DMS53 treated with DMSO at 0.1 percent for 48 hours (cell line): ENCODE measurements around the gene PROC.

Experiments
- DNase-seq: peaks from one replicate; lab custom pipeline; 2025; ENCODE audit not compliant: unreplicated experiment; lab: John Stamatoyannopoulos, UW

PROC gene

DNA sequence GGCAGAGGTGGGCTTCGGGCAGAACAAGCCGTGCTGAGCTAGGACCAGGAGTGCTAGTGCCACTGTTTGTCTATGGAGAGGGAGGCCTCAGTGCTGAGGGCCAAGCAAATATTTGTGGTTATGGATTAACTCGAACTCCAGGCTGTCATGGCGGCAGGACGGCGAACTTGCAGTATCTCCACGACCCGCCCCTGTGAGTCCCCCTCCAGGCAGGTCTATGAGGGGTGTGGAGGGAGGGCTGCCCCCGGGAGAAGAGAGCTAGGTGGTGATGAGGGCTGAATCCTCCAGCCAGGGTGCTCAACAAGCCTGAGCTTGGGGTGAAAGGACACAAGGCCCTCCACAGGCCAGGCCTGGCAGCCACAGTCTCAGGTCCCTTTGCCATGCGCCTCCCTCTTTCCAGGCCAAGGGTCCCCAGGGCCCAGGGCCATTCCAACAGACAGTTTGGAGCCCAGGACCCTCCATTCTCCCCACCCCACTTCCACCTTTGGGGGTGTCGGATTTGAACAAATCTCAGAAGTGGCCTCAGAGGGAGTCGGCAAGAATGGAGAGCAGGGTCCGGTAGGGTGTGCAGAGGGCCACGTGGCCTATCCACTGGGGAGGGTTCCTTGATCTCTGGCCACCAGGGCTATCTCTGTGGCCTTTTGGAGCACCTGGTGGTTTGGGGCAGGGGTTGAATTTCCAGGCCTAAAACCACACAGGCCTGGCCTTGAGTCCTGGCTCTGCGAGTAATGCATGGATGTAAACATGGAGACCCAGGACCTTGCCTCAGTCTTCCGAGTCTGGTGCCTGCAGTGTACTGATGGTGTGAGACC, at the start of gene PROC:
TSS of gene PROC (plus strand) at position 128 of the 812 bp plus-strand sequence. CDS start 1,516 bp downstream, outside the sequence.
- DNase-seq, result no peak

DNA sequence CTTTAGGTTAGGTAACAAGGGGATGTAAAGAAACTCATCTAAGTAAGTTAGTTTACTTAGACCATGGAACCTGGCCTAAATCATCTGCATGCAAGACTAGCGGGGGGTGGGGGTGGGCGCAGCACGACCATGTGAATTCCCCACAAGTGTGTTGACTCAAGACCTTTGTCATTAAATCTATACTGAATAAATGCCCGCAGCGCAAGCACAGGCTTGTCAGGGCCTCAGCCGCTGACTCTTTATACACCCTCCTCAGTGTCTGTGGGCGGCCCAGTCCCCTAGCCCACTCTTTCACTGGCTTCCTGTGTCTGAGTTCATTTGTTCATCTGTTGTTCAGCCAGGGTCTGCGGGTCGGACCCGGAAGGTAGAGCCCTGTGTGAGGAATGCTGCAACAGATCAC, 48.2 kb upstream of the PROC start:
- no peak for DNase-seq

DNA sequence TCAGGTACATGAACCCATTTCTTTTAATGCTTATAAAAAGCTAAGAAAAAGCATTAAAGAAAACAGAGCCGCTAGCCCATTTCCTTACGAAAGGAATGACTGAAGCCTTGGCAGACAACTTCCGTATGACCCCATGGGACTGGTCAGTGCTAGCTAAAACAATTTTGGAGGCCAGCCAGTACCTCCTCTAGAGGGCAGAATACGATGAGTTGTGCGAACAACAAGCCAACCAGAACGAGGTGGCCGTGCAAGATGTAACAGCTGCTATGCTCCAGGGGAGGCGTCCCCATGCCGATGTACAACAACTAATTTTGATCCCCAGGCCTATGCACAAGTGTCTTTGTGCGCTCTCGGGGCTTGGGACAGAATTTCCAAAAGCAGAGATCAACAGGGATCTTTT, 47.2 kb upstream of the PROC start:
- no peak for DNase-seq

DNA sequence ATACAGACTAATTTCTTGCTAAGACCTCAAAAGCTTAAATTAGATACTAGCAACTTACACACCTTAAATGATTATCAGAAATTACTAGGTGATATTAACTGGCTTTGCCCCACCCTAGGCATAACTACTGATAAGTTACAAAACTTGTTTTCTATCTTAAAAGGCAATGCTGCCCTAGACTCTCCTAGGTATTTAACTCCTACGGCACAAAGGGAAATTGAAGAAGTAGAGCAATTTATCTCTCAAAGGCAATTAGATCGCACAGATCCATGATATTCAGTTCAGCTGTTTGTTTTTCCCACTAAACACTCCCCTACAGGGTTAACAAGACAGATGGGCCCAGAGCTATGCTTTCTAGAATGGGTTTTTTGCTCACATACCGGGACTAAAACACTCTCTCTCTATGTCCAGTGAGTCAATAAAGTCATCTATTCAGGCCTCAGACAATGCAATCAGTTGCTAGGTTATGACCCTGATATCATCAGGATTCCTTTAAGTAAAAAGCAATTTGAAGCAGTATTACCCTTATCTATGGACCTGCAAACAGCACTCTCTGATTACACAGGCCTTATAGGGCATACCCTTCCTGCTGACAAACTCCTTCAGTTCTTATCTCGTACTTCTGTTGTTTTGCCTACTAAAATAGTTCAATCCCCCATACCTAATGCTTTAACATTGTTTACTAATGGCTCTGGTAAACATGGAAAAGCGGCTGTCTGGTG, 44.7 kb upstream of the PROC start:
- DNase-seq, result no peak

DNA sequence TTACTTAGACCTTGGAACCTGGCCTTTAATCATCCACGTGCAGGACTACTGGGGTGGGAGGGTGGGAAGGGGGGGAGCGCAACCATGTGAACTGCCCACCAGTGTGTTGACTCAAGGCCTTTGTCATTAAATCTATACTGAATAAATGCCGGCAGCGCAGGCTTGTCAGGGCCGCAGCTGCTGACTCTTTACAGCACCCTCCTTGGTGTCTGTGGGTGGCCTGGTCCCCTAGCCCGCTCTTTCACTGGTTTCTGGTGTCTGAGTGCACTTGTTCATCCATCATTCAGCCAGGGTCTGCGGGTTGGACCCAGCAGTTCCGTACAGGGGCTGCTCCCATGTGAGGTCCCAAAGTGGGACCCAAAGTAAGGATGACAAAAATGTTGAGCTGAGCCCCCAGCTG, 42.0 kb upstream of the PROC start:
- no peak for DNase-seq

DNA sequence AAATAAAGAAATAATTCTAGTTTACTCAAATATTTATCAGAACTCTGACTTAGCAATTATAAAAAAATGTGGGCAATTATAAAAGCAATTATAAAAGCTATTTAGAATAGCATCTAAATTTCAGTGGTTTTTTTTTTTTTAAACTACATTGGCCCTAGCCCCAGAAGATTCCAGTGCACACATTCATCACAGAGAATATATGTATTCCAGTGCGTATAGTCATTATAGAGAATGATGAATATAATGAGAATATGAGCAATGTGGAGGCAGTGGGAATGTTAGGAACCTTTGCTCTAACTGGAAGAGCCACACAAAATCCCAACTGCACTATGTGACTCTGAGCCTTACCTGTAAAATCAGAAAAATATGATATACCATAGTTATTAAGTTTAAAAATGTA, 41.0 kb upstream of the PROC start:
- DNase-seq, result no peak

DNA sequence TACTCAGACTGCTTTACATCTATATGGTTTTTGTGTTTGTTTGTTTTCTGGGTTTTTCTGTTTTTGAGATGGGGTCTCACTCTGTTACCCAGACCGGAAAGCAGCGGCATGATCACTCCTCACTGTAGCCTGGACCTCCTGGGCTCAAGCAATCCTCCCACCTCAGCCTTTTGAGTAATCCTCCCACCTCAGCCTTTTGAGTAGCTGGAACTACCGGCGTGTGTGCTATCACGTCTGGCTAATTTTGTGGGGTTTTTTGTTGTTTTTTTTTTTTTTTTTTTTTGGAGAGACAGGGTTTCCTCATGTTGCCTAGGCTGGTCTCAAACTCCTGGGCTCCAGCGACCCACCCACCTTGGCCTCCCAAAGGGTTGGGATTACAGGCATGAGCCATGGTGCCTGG, 39.5 kb upstream of the PROC start:
- DNase-seq, result no peak

DNA sequence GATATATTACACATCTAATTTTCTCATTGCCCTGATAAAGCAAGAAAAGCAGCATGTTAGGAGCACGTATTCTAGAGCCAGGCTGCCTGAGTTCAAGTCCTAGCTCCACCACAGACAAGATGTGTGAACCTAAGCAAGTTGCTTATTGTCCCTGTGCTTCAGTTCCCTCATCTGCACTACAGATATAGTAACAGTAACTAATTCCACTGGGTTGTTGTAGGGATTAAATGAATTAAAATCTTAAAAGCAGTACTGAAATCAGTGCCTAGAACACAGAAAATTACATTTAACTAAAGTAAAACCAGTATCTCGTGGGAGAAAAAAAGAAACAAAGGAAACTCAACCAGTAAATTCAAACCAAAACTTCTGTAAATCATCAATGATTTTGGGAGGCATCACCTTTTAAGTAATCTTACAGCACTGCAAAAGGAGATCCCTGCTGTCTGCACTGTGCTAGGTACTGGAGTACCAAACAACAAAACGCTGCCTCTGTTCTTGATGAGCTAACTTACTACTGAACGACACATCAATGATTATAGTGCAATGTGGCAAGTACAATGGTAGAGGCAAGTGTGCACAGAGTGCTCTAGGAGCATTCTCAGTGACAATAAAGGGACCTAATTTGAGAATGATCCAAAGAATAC, 38.4 kb upstream of the PROC start:
- no peak for DNase-seq

DNA sequence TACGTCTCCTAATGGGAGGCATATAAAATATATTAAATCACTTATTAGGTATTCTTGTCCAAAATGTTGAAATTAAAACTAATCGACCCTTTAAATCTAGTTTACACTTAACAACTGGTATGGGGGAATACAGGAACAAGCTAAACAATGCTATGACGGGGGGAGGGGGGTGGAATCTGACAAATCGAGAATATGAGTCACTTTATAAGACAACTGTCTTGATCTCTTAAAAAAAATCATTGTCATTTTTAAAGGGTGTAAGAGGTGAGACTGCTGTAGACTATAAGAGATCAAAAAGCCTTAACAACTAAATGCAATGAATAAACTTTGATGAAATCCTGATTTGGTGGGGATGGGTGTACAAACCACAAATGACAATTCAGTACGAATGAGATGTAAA, 36.5 kb upstream of the PROC start:
- DNase-seq, result no peak

DNA sequence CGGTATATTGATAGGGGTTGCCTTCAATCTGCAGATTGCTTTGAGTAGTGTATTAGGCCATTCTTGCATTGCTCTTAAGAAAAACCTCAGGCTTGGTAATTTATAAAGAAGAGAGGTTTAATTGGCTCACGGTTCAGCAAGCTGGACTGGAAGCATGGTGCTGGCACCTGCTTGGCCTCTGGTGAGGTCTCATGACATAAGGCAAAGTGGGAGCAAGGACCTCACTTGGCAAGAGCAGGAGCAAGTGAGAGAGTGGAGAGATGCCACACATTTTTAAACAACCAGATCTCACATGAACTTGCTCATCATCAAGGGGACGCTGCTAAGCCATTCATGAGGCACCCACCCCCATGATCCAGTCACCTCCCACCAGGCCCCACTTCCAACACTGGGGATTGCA, 35.4 kb upstream of the PROC start:
- DNase-seq, result no peak

DNA sequence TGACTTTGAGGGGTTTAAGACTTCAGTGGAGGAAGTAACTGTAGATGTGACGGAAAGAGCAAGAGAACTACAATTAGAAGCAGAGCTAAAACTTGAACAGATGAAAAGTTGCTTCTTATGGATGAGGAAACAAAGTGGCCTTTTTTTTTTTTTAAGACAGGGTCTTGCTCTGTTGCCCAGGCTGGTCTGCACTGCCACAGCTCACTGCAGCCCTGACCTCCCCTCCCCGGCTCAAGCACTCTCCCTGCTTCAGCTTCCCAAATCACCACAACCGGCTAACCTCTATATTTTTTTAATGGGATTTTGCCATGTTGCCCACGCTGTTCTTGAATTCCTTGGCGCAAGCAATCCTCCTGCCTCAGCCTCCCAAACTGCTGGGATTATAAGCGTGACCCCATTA, 33.7 kb upstream of the PROC start:
- no peak for DNase-seq

DNA sequence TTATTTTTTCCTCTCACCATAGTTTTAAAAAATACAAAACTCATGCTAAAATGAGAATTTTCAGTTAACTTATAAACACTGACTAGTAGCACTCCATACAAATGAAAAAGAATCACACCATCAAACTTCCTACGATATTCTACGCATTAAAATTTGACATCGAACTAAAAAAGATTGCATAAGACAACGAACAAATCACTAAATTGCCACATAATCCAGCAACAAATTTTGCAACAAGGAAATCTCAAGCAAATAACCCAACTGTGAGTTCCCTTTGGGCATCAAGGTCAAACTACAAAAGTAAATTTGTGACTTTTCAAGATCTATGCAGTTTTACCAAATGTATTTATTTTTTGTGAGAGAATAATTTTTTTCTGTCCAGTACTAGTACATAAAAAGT, 32.0 kb upstream of the PROC start:
- DNase-seq, result no peak

DNA sequence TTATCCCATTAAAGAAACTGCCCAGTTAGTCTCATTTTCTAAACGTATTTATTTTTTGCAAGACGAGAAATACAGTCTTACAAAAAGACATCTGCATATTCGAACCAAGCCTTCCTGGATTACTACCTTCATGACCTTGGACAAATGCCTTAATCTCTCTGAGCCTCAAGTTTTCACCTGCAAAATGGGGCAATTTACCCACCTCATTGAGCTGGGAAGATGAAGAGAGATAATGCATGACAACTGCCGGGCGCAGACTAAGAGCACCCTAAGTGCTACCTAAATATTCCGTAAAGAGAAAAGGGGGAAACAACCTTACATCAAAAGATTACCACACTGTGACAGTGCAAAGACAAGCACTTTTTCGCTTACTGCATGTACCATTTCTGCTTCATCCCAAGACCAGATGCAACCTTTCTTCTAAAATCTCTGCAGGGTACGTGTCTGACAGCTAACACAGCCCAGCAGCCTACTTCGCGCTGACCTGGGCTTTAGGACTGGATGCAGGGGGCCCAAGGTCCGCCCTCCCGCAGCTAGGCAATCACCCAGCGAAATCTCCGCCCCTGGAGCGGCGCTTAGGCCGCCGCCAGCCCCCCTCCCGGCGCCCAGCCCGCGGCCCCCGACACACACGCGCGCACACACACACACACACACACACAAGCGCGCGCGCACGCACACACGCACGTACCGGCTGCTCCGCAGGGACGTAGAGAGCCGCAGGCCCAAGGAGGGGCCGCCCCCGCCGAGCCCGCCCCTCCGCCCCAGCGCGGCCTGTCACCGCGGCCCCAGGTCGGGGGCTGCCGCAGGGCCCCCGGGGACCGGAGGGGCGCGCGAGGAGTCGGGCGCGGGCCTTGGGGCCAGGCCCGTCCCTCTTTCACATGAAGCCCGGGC, 31.2 kb upstream of the PROC start:
- peak; percentile 73 for DNase-seq

DNA sequence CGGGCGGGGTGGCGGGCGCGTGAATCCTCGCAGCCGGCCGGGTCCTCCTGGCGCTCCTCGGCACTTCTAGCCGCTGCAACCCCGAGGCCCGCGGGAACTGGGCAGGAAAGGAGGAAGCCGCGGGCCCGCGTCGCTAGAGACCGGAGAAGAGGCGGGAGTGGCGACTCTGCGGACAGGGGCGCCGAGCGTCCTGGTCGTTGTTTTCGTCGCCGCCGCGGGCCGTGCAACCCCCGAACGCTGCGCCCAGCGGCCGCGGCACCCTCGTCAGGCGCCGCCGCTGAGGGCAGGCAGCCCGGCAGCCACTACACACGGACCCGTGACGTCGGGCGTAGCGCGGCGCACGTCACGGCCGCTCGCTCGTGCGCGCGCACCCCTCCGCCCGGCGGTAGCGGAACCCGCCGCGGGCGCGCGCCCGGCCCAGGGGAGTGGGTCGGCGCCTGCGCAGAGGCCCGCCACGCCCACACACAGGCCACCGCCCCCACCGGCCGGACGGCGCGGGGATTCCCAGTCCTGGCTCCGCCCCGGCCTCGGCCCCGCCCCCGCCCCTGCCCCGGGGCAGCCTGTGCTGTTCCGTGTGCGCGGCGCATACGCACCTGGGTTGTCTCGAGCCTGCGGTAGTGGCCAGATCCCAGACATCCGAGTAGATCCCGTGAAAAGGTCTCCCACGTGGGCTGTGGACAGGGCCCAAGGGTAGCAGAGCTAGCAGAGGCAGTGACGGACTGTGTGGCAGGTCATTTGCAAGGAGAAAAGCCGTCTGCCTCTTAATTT, 30.4 kb upstream of the PROC start, which contains the start of gene MAP3K2:
TSS of gene MAP3K2 (minus strand) at position 321 of the 768 bp plus-strand sequence. CDS start 44,846 bp downstream, outside the sequence.
- peak; percentile 84 for DNase-seq

DNA sequence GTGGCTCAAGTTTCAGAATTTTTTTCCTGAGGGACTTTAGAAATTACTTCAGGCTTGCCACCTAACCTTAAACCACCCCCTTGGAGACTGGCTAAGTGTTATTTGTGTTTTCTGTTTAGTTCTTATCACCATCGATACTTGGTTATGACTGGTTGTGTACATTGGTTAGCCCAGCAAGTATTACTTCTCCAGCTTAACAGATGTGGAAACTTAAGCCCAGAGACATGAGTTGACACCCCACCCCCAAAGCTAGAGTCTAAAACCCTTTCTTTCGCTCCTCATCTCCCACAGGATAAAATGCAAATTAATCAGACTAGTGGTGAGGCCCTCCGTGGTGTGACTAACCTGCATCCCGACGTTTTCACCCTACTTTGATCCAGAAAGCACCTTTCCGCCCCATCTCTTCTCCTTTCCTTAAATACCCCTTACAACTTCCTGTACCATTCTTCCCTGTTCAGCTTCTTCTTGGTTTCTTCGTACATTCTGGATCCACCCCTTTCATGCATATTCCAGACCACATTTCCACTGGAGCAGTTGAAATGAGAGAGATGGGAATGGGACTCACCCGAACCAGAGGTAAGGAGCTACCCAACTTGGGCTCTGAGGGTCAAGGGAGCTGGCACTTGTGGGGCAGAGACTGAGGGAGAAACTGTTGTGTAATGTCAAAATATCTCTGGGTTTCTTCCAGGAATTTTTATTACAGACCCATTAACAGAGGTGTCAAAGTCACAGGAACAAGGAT, 29.6 kb upstream of the PROC start:
- no peak for DNase-seq

DNA sequence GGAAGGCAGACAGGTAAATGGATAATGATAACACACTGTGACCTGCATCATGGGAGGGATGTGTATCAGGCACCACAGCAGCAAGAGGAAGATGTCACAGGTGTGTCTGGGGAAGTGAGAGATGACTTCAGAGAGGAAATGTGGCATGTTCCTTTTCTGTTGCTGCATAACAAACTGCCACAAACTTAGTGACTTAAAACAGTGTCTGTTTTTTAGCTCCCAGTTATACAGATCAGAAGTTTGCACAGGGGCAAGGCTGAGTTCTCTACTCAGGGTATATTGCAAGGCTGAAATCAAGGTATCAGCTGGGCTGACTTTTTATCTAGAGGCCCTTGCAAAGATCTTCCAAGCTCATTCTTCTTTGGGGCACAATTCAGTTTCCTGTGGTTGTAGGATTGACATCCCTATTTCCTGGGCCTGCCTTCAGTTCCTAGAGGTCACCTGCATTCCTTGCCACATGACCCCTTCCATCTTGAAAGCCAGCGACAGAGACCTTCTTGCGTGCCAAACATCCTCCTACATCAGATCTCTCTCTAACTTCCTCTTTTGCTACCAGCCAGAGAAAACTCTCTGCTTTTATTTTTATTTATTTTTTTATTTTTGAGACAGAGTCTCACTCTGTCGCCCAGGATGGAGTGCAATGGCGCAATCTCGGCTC, 28.3 kb upstream of the PROC start:
- no peak for DNase-seq

DNA sequence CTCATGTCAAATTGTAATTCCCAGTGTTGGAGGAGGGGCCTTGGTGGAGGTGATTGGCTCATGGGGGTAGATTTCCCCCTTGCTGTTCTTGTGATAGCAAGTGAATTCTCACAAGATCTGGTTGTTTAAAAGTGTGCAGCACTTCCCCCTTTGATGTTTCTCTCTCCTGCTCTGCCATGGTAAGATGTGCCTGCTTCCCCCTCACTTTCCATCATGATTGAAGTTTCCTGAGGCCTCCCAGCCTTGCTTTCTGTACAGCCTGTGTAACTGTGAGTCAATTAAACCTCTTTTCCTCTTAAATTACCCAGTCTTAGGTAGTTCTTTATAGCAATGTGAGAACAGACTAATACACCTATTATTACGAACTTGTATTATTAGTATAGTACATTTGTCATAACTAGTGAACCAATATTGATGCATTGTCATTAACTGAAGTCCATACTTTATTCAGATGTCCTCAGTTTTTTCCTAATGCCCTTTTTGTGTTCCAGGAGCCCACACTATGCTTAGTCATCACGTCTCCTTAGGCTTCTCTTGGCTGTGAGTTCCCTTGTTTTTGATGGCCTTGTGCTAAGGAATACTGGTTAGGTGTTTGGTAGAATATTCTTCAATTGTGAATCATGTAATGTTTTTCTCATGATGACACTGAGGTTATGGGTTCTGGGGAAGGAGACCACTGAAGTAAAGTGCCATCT, 25.9 kb upstream of the PROC start:
- no peak for DNase-seq

DNA sequence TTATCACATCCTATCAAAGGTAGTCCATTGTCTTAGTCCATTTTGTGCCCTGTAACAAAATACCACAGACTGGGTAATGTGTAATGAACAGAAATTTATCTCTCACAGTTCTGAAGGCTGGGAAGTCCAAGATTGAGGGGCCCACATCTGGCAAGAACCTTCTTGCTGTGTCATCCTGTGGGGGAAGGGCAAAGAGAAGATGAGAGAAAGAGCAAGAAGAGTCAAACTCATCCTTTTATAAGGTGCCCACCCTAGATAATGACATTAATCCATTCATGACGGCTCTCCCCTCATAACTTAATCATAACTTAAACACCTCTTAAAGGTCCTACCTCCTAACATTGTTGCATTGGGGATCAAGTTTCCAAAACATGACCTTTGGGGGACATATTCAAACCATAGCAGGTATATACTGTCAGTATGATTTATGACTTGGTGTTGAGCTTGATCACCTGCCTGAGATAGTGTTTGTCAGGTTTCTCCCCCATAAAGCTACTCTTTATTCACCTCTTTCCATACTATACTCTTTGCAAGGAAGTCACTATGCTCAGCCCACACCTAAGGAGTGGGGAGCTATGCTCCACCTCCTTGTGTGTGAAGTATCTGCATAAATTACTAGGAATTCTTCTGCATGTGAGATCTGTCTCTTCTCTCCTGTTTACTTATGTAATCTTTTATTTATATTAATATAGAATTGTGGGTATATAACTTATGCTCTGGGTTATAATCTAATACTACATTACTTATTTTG, 25.2 kb upstream of the PROC start:
- DNase-seq, result no peak
